Transverse colon (tissue), 3 donors: ENCODE results near the gene ZFP57.
A peak's percentile ranks its signal among the peaks of the same experiment; 100 is the strongest.

Experiments
- CTCF ChIP-seq, 5 experiments: fragments of 200-600 bp in 3 of 5; fragments of 450-650 bp in 2 of 5; sonication (generic) in 3 of 5; IDR thresholded peaks; 1 replicate in 2 of 5; 2 replicates in 3 of 5; pipeline ENCODE4 v1.5.1; 2016 to 2017; ENCODE audit warnings: antibody characterized with exemption in 5 of 5, inconsistent platforms in 3 of 5, mild to moderate bottlenecking in 2 of 5, moderate library complexity in 1 of 5
- POLR2A ChIP-seq: fragments of 450-650 bp; IDR thresholded peaks from one replicate; pipeline ENCODE4 v1.6.1; 2016; ENCODE audit warnings: antibody characterized with exemption, mild to moderate bottlenecking, moderate library complexity

DNA sequence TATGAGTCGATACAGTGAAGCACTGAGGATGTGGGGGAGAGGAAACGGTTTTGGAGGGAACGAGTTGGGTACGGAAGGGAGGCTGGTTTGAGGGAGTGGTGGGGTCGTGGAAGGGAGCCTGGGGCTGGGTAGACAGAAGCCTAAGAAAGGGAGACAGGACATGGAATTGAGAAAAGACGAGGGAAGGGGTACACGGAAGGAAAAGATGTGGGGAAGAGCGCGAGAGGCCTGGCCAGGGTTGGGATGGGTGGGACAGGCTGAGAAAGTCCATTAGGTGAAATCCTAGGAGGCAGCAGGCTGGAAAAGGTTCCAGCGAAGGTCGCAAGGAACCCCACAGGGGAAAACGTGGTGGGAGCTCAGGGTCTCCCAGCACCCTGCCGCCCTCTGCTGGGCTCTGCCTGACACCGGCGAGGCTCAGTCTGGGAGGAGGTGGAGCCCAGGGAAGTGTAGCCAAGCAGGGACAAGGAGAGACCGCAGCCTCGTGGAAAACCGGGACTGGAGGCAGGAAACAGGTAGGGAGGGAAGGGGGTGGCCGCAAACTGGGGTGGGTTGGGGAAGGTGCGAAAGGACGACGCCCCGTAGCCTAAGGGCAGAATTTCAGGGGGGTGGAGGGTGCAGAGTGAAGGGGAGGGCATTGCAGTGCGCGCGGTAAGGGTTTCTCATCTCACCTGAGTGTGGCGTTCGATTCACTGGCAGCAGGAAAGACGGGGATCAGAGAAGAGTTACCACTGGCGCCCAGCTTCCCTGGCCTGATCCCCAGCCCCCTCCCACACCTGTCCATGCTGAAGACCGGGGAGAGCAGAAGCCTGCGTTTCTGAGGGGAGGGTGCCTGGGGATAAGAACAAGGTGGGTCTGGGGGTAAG, 52.3 kb downstream of the ZFP57 start:
- TF ChIP-seq CTCF (IDR thresholded peaks at IDR 0.05) (peak; percentile 35 to 61 (median 55)), POLR2A (no peak)
